ENCODE measurements around the gene MYH15.

GRCh38 chr3:108497271-108497670 lies 13.1 kb downstream of the MYH15 start:
- TF ChIP-seq CTCF (IDR thresholded peaks at IDR 0.05), result no peak
- TF ChIP-seq POLR2A (IDR thresholded peaks at IDR 0.05), result no peak
- no peak for TF ChIP-seq EP300 (IDR thresholded peaks at IDR 0.05)

Measured in upper lobe of left lung (tissue), 4 donors.